Liver (tissue), 3 donors: ENCODE data around the gene ZNF438.

Experiments
- FOXA1 ChIP-seq: IDR thresholded peaks from 2 replicates; pipeline ENCODE4 v1.6.1; 2016; ENCODE audit warnings: antibody characterized with exemption
- GABPA ChIP-seq, 2 donors: IDR thresholded peaks in 1 of 2; conservative IDR thresholded peaks in 1 of 2; 2 replicates each; pipeline ENCODE4 v1.6.1; 2016; ENCODE audit warnings: antibody characterized with exemption in 2 of 2, mild to moderate bottlenecking in 1 of 2, moderate library complexity in 1 of 2
- JUND ChIP-seq, 2 donors: IDR thresholded peaks; 2 replicates each; pipeline ENCODE4 v1.6.1; 2016; ENCODE audit warnings: antibody characterized with exemption in 2 of 2
- RXRA ChIP-seq, 2 donors: IDR thresholded peaks; 2 replicates each; pipeline ENCODE4 v1.6.1; 2017 to 2018; ENCODE audit warnings: antibody characterized with exemption in 2 of 2, mild to moderate bottlenecking in 1 of 2
- TAF1 ChIP-seq: conservative IDR thresholded peaks from 2 replicates; pipeline ENCODE4 v1.6.1; 2016; ENCODE audit warnings: antibody characterized with exemption, mild to moderate bottlenecking
- YY1 ChIP-seq: IDR thresholded peaks from 2 replicates; pipeline ENCODE4 v1.6.1; 2016; ENCODE audit warnings: antibody characterized with exemption, mild to moderate bottlenecking
- TF ChIP-seq, protein P1 (sequence below): fragments of 150-350 bp; IDR thresholded peaks from 2 replicates; pipeline ENCODE4 v1.5.1; 2017; ENCODE audit warnings: improper control_type of control experiment, low read depth, low read length; ENCODE audit not compliant: missing input control
- TF ChIP-seq, protein P2 (sequence below): IDR thresholded peaks from 2 replicates; pipeline ENCODE4 v1.6.1; 2016; ENCODE audit warnings: antibody characterized with exemption
- TF ChIP-seq, protein P3 (sequence below): IDR thresholded peaks from 2 replicates; pipeline ENCODE4 v1.6.1; 2016; ENCODE audit warnings: antibody characterized with exemption, mild to moderate bottlenecking
- donor health status: healthy.
- donor health status: healthy.

DNA sequence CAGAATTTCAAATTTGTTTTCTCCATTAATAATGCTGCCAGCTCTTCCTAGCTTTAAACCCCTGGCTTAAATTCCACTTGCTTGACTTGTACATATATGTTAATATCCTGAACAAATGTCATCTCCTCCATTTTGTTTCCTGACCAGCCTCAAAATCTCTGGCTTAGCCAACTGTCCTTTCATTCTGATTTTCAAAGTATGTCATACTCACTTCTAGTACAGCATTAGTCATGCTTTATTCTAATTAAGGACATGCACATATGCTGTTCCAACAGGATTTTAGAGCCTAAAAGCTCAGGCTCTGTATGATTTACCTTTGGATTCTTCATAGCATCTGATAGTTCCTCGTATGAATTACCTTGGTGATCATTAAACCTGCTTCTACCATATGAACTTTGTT is 158.3 kb downstream of the ZNF438 start:
- TF ChIP-seq, protein P1, sequence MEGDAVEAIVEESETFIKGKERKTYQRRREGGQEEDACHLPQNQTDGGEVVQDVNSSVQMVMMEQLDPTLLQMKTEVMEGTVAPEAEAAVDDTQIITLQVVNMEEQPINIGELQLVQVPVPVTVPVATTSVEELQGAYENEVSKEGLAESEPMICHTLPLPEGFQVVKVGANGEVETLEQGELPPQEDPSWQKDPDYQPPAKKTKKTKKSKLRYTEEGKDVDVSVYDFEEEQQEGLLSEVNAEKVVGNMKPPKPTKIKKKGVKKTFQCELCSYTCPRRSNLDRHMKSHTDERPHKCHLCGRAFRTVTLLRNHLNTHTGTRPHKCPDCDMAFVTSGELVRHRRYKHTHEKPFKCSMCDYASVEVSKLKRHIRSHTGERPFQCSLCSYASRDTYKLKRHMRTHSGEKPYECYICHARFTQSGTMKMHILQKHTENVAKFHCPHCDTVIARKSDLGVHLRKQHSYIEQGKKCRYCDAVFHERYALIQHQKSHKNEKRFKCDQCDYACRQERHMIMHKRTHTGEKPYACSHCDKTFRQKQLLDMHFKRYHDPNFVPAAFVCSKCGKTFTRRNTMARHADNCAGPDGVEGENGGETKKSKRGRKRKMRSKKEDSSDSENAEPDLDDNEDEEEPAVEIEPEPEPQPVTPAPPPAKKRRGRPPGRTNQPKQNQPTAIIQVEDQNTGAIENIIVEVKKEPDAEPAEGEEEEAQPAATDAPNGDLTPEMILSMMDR: no peak
- TF ChIP-seq, protein P2, sequence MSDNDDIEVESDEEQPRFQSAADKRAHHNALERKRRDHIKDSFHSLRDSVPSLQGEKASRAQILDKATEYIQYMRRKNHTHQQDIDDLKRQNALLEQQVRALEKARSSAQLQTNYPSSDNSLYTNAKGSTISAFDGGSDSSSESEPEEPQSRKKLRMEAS: no peak
- TF ChIP-seq JUND (IDR thresholded peaks at IDR 0.05): no peak
- no peak for TF ChIP-seq GABPA (IDR thresholded peaks at IDR 0.05 in 1 of 2, conservative IDR thresholded peaks at IDR 0.05 in 1 of 2)
- TF ChIP-seq, protein P3, sequence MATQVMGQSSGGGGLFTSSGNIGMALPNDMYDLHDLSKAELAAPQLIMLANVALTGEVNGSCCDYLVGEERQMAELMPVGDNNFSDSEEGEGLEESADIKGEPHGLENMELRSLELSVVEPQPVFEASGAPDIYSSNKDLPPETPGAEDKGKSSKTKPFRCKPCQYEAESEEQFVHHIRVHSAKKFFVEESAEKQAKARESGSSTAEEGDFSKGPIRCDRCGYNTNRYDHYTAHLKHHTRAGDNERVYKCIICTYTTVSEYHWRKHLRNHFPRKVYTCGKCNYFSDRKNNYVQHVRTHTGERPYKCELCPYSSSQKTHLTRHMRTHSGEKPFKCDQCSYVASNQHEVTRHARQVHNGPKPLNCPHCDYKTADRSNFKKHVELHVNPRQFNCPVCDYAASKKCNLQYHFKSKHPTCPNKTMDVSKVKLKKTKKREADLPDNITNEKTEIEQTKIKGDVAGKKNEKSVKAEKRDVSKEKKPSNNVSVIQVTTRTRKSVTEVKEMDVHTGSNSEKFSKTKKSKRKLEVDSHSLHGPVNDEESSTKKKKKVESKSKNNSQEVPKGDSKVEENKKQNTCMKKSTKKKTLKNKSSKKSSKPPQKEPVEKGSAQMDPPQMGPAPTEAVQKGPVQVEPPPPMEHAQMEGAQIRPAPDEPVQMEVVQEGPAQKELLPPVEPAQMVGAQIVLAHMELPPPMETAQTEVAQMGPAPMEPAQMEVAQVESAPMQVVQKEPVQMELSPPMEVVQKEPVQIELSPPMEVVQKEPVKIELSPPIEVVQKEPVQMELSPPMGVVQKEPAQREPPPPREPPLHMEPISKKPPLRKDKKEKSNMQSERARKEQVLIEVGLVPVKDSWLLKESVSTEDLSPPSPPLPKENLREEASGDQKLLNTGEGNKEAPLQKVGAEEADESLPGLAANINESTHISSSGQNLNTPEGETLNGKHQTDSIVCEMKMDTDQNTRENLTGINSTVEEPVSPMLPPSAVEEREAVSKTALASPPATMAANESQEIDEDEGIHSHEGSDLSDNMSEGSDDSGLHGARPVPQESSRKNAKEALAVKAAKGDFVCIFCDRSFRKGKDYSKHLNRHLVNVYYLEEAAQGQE: no peak
- TF ChIP-seq FOXA1: no peak
- TF ChIP-seq TAF1: no peak
- no peak for TF ChIP-seq YY1
- TF ChIP-seq RXRA (IDR thresholded peaks at IDR 0.05): no peak
